GM12873 (cell line): ENCODE data around the gene RIMS1.

Source experiments
- TF ChIP-seq, protein P1 (sequence below): IDR thresholded peaks from 2 replicates; pipeline ENCODE4 v1.5.1; 2012; ENCODE audit warnings: low read depth, mild to moderate bottlenecking, moderate library complexity, low read length, control low read depth; ENCODE audit not compliant: insufficient read depth; ENCODE audit errors: missing control alignments

Gene RIMS1

DNA sequence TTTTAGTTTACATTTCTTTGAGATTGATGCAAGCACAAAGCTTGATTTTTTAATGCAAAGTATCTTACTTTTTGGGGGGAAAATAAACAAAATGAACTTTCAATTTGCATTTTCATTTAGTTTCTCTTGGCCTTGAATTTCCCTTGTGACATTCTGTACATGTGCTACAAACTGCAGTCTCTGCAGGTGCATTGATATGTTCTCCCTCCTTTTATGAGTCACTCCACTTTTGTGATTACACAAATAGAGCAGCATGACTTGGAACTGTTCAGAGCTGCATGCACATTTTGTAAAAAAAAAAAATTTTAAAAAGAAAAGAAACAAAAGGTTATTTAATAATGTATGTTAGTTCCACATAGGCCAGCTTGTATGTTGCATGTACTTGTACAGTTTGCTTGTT, 515.5 kb downstream of the RIMS1 start:
- TF ChIP-seq, protein P1, sequence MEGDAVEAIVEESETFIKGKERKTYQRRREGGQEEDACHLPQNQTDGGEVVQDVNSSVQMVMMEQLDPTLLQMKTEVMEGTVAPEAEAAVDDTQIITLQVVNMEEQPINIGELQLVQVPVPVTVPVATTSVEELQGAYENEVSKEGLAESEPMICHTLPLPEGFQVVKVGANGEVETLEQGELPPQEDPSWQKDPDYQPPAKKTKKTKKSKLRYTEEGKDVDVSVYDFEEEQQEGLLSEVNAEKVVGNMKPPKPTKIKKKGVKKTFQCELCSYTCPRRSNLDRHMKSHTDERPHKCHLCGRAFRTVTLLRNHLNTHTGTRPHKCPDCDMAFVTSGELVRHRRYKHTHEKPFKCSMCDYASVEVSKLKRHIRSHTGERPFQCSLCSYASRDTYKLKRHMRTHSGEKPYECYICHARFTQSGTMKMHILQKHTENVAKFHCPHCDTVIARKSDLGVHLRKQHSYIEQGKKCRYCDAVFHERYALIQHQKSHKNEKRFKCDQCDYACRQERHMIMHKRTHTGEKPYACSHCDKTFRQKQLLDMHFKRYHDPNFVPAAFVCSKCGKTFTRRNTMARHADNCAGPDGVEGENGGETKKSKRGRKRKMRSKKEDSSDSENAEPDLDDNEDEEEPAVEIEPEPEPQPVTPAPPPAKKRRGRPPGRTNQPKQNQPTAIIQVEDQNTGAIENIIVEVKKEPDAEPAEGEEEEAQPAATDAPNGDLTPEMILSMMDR, result no peak

DNA sequence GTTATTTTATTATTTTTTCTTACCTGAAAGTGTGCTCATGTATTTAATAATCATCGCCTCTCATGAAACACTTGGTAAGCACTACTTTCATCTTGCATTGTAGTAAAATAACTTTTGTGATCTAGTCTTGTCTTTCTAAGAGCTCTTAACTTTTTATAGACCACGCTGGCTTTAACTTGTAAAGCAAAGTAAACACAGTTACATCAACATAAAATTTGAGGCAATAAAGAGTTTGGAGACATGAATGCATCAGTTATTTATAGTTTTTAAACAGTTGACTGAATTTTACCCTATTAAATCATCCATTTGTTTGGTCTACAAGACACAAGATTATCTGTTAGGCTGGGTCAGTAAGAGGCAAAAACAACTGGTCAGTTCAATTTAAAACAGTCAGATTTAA, 517.1 kb downstream of the RIMS1 start:
- TF ChIP-seq, protein P1, result no peak

DNA sequence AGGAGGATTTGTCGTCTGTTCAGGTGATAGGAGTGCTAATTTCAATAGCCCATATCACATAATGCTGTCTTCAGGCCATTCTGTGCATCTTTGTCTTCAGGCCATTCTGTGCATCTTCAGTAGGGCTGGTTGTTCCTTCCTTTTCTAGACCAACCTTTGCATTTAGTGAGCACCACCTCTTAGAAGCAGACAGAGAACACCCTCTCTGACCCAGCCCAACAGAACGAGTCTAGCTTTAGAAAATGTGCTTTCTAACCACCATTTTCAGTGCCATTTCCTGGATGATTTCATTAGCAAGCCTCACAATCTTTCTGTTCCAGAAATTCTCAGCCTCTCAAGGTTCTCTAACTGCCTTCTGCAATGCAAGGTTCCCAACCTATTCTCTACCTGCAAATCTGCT, 520.2 kb downstream of the RIMS1 start:
- TF ChIP-seq, protein P1, result no peak

DNA sequence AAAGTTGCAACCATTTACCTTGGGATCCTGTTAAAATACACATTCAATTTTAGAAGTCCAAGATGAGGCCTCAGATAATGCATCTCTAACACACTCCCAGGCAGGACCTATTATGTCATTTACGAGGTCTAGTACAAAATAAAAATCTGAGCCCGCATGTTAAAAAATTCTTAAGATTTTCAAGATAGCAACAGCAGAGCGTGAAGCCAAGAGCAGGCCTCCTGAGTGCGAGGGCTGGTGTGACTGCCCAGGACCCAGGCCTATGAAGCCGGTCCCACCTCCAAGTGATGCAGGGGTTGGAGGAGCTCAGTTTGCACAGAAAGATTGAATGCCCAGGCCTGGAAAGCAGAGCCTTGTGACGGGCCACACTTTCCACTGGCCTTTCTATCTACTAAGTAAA, 524.4 kb downstream of the RIMS1 start:
- TF ChIP-seq, protein P1, result no peak

DNA sequence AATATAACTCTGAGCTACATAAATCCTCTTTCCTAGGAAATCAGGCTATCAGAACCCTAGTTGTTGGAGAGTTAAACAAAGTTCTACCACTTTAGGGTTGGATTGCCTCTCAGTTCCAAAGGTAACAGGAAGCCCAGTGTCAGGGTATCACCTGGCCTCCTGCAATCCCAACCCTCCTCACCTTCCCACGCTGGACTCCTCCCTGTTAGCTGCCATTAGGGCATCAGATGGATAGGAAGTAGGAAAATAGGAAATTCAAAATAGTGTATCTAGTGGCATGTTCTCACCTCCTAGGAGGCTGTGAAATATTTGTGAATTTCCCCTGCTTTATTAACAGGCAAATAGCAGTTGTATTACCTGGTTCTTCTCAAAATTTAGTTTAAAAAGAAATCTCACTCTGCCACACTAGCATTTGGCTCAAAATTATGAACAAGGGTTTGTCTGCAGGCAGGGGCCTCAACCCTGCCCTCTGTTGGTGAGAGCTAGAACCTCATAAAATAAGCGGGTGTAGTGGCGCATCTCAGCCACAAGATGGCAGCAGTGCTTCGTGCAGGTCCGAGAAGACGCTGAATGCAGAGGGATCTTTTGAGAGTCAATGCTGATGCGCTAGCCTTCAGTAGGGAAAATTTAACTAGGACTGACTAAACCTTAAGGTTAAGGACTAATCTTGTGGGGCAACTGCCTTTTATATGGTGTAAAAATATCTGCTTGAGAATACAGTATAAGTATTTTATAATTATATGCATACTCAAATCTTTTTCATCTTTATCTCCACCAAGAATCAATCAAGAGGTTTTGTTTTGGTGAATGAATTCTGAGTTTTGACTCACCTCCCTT, 525.7 kb downstream of the RIMS1 start:
- TF ChIP-seq, protein P1, result peak; percentile 100

DNA sequence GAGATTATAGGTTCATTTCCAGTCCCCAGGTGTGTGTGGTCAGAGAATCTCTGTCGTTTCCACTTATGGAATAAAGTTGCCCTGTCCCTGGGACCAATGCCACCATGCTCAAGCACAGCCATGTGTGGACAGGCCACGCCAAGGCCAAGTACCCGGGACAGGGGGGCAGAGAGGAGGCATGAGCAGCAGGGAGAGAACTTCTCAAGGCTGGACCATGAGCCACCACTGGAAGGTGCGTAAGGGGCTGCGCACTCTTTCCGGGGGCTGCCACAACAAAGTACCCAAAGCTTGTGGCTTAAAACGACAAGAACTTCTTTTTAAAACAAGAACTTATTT, 526.3 kb downstream of the RIMS1 start:
- TF ChIP-seq, protein P1, result no peak

DNA sequence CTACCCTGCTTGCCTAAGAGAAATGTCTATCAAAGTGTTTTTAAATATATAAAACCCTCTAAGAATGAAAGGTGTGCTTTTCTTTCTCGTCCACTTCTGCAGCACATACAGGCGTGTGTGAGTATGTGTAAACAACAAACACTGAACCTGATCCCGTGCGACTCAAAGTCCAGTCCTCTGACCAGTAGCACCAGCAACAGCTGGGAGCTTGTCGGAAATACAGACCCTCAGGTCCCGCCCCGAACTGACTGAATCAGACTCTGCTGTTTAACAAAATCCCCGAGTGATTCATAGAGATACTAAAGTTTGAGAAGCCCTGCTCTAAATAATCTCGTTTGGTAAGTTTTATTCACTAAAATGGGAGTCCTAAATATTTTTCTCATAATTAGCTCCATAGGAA, 527.5 kb downstream of the RIMS1 start:
- TF ChIP-seq, protein P1, result no peak
